PC-3 (cell line): ENCODE results near the gene SYT13.

Experiments used
- EZH2 ChIP-seq: fragments of 300-600 bp; sonication (generic); IDR thresholded peaks from one replicate; pipeline ENCODE4 v1.6.1; 2017; ENCODE audit warnings: antibody characterized with exemption, mild to moderate bottlenecking, low read length; ENCODE audit not compliant: unreplicated experiment
- TF ChIP-seq, protein P1 (sequence below): fragments of 300-600 bp; sonication (generic); conservative IDR thresholded peaks from 2 replicates; pipeline ENCODE4 v1.5.1; 2017; ENCODE audit warnings: antibody characterized with exemption, low read depth, mild to moderate bottlenecking, low read length

DNA sequence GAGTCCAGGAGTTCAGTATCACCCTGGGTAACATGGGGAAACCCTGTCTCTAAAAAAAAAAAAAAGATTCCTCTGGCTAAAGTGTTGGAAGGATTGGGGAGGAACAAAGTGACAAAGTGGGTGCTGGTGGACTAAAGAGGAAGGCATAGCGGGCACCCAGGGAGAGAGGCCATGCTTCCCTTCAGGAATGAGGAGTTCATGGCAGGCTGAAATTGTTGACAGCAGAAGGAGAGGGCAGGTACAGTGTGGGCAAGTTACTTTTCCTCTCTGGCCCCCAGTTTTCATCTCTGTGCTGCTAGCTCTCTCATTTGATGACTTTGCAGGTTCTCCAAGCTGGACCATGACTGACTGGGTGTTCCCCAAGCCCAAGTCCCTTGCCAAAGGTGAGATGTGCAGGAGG lies 4.4 kb upstream of the SYT13 start:
- TF ChIP-seq, protein P1, sequence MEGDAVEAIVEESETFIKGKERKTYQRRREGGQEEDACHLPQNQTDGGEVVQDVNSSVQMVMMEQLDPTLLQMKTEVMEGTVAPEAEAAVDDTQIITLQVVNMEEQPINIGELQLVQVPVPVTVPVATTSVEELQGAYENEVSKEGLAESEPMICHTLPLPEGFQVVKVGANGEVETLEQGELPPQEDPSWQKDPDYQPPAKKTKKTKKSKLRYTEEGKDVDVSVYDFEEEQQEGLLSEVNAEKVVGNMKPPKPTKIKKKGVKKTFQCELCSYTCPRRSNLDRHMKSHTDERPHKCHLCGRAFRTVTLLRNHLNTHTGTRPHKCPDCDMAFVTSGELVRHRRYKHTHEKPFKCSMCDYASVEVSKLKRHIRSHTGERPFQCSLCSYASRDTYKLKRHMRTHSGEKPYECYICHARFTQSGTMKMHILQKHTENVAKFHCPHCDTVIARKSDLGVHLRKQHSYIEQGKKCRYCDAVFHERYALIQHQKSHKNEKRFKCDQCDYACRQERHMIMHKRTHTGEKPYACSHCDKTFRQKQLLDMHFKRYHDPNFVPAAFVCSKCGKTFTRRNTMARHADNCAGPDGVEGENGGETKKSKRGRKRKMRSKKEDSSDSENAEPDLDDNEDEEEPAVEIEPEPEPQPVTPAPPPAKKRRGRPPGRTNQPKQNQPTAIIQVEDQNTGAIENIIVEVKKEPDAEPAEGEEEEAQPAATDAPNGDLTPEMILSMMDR = no peak
- no peak for TF ChIP-seq EZH2
